Panc1 (cell line): ENCODE measurements around the gene TNRC6A.

Experiments used
- CTCF ChIP-seq: fragments of 450-650 bp; IDR thresholded peaks from 2 replicates; pipeline ENCODE4 v1.5.1; 2017; ENCODE audit warnings: mild to moderate bottlenecking
- REST ChIP-seq, 2 experiments: IDR thresholded peaks; 2 replicates each; pipeline ENCODE4 v1.6.1; 2011 to 2012; ENCODE audit warnings: low read depth in 2 of 2, control low read depth in 1 of 2, low read length in 1 of 2, mild to moderate bottlenecking in 1 of 2, moderate library complexity in 1 of 2; ENCODE audit not compliant: insufficient read depth in 1 of 2

- TF ChIP-seq REST (IDR thresholded peaks at IDR 0.05; ENCODE audit: insufficient read depth in 1 of 2, low read depth in 2 of 2, low read length in 1 of 2) = no peak
- no peak for TF ChIP-seq CTCF
Measured at GRCh38 chr16:24730914-24731313, 1.5 kb downstream of the TNRC6A start.
